Small intestine (tissue), 7 donors: ENCODE results near the gene TGM2. TPM values are rescaled to one million over a fixed set of nuclear protein-coding genes. Genes with fewer than 3 reads are reported as not detected.

Experiments used
- DNase-seq, 2 donors: peaks; one replicate each; pipeline versions ENCODE4 v3.0.0 to v3.0.0-alpha.2; 2013
- FAIRE-seq: peaks from 2 replicates; lab custom pipeline; 2012; peaks lifted over from hg19 to GRCh38; lab: Jason Lieb, UNC
- H3K27ac ChIP-seq, 3 donors: one replicate each; pipeline ENCODE4 v1.5.1; 2013; ENCODE audit warnings: low read length in 2 of 3, mild to moderate bottlenecking in 2 of 3, control low read depth in 1 of 3, inconsistent platforms in 1 of 3, low read depth in 1 of 3, moderate library complexity in 1 of 3
- H3K27me3 ChIP-seq, 3 donors: one replicate each; pipeline ENCODE4 v1.6.1; 2013; ENCODE audit warnings: low read length in 3 of 3, inconsistent platforms in 1 of 3; ENCODE audit not compliant: control insufficient read depth in 3 of 3, insufficient read depth in 3 of 3
- H3K36me3 ChIP-seq, 3 donors: one replicate each; pipeline ENCODE4 v1.6.1; 2013; ENCODE audit warnings: low read length in 3 of 3, inconsistent platforms in 1 of 3, low read depth in 1 of 3, mild to moderate bottlenecking in 1 of 3, moderate library complexity in 1 of 3; ENCODE audit not compliant: control insufficient read depth in 3 of 3, insufficient read depth in 2 of 3
- H3K4me1 ChIP-seq, 3 donors: one replicate each; pipeline ENCODE4 v1.6.1; 2013; ENCODE audit warnings: low read length in 2 of 3, inconsistent platforms in 1 of 3, low read depth in 1 of 3, mild to moderate bottlenecking in 1 of 3, moderate library complexity in 1 of 3; ENCODE audit not compliant: control insufficient read depth in 3 of 3, insufficient read depth in 2 of 3
- H3K4me3 ChIP-seq, 3 donors: one replicate each; pipeline ENCODE4 v1.5.1; 2013; ENCODE audit warnings: low read length in 3 of 3, control low read depth in 1 of 3, inconsistent platforms in 1 of 3, low read depth in 1 of 3, mild to moderate bottlenecking in 1 of 3, moderate library complexity in 1 of 3
- H3K9me3 ChIP-seq, 2 donors: one replicate each; pipeline ENCODE4 v1.6.1; 2013; ENCODE audit warnings: low read depth in 1 of 2, low read length in 1 of 2; ENCODE audit not compliant: control insufficient read depth in 2 of 2, insufficient read depth in 1 of 2
- WGBS, 3 donors: extraction: QIAGEN DNeasy Blood & Tissue Kit; methylation state at CpG; one replicate each; pipeline ENCODE4 v1.1.7; 2013; 5-methylcytosine and 5-hydroxymethylcytosine counted together
- polyA plus RNA-seq, 4 donors: library from polyadenylated mRNA; stranded (reverse) in 3 of 4; unstranded in 1 of 4; fragments of 200-250 nt in 3 of 4; fragments of 120-200 nt in 1 of 4; gene quantifications; one replicate each; pipeline versions ENCODE4 v1.2.1 to v1.2.3, GENCODE V29; 2013
- donor health status: healthy with polysubstance abuse.
- donor health status: control.
- donor health status: control.
- donor health status: Bipolar disorder and iron deficiency.
- donor health status: healthy.

The TGM2 gene
- polyA plus RNA-seq, 4 donors = 19.7 to 332 (median 59.1) TPM

- FAIRE-seq = no peak
- H3K27me3 ChIP-seq = no peaks in the 10 kb centered on the region
- H3K9me3 ChIP-seq = no peaks in the 10 kb centered on the region
- WGBS, 3 donors = 90 to 93% (median 91%) methylated on average over 15 of the region's 15 CpGs
- no peak for DNase-seq
- peaks cover 0 to 68% (median 0%) of the 10 kb centered on the region in 3 donors for H3K36me3 ChIP-seq
- no peak overlapping the region for H3K27ac ChIP-seq
- H3K4me3 ChIP-seq = no peak overlapping the region
- peaks cover 0 to 17% (median 11%) of the 10 kb centered on the region in 3 donors for H3K4me1 ChIP-seq
These were observed 35.0 kb downstream of the TGM2 start for GRCh38 chr20:38129893-38130609.

DNA sequence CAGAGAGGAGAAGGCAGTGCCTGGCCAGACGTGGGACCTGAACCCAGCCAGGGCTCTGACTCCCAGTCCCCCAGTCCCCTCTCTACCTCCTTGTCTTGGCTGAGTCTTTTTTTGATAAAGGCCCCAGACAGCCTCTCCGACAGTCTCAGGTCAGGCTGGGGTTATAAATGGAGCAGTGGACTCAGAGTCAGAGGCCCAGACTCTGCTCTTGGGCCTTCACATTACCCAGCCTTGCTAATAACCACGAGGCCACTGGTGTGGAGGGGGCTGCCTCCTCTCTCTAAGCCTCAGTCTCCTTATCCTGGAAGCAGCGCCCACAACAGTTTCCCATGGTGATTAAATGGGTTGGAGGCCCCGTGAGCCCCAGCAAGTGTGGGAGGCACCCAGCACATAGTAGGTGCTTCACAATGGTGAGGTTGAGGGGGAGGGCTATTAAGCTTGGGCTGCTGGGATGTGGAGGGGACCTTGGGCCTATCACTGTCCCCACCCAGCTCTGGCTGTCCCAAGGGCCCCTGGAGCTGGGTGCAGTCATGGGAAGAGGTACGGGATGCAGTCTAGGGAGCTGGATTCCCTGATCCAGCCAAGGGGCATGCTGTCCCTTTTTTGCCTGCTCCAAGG is 35.7 kb downstream of the TGM2 start:
- no peak for DNase-seq
- no peak overlapping the region for H3K27ac ChIP-seq

GRCh38 chr20:38128691-38129090 is 36.4 kb downstream of the TGM2 start:
- Histone ChIP-seq H3K27ac (no peak overlapping the region), H3K4me1 (peaks cover 0 to 17% (median 6%) of the 10 kb centered on the region in 3 donors), H3K9me3 (no peaks in the 10 kb centered on the region), H3K36me3 (peaks cover 0 to 54% (median 0%) of the 10 kb centered on the region in 3 donors), H3K4me3 (no peak overlapping the region), H3K27me3 (no peaks in the 10 kb centered on the region)
- FAIRE-seq = no peak
- 89 to 97% (median 93%) methylated on average over 2 of the region's 2 CpGs for WGBS, 3 donors
- no peak for DNase-seq

More for the DNA sequence above, 35.7 kb downstream of the TGM2 start:
- WGBS, 3 donors = 88 to 93% (median 89%) methylated on average over 6 of the region's 6 CpGs
- Histone ChIP-seq H3K27me3 (no peaks in the 10 kb centered on the region), H3K4me1 (peaks cover 0 to 17% (median 6%) of the 10 kb centered on the region in 3 donors), H3K4me3 (no peak overlapping the region), H3K36me3 (peaks cover 0 to 61% (median 0%) of the 10 kb centered on the region in 3 donors), H3K9me3 (no peaks in the 10 kb centered on the region)
- no peak for FAIRE-seq

GRCh38 chr20:38127920-38128528 is 37.0 kb downstream of the TGM2 start:
- H3K4me1 ChIP-seq = peaks cover 0 to 21% (median 10%) of the 10 kb centered on the region in 3 donors
- H3K9me3 ChIP-seq = no peaks in the 10 kb centered on the region
- FAIRE-seq (no peak), DNase-seq (no peak)
- 85 to 91% (median 88%) methylated on average over 9 of the region's 9 CpGs for WGBS, 3 donors
- H3K27me3 ChIP-seq = no peaks in the 10 kb centered on the region
- H3K36me3 ChIP-seq = peaks cover 0 to 48% (median 0%) of the 10 kb centered on the region in 3 donors
- no peak overlapping the region for H3K4me3 ChIP-seq
- H3K27ac ChIP-seq = no peak overlapping the region

GRCh38 chr20:38126932-38127621 is 38.0 kb downstream of the TGM2 start:
- Histone ChIP-seq H3K36me3 (peaks cover 0 to 39% (median 0%) of the 10 kb centered on the region in 3 donors), H3K9me3 (no peaks in the 10 kb centered on the region), H3K27me3 (no peaks in the 10 kb centered on the region), H3K27ac (peak overlapping the region in 2 of 3 donors; percentile 57 to 88), H3K4me1 (peaks cover 0 to 22% (median 12%) of the 10 kb centered on the region in 3 donors), H3K4me3 (no peak overlapping the region)
- DNase-seq = peak in 1 of 2 donors; percentile 79
- WGBS, 3 donors = 33 to 42% (median 40%) methylated on average over 12 of the region's 12 CpGs
- FAIRE-seq = no peak

GRCh38 chr20:38126146-38126921 is 38.7 kb downstream of the TGM2 start:
- H3K9me3 ChIP-seq = no peaks in the 10 kb centered on the region
- peaks cover 0 to 22% (median 12%) of the 10 kb centered on the region in 3 donors for H3K4me1 ChIP-seq
- 74 to 81% (median 74%) methylated on average over 7 of the region's 7 CpGs for WGBS, 3 donors
- peak overlapping the region in 2 of 3 donors; percentile 57 to 88 for H3K27ac ChIP-seq
- no peaks in the 10 kb centered on the region for H3K27me3 ChIP-seq
- FAIRE-seq (no peak), DNase-seq (no peak)
- no peak overlapping the region for H3K4me3 ChIP-seq
- peaks cover 0 to 31% (median 0%) of the 10 kb centered on the region in 3 donors for H3K36me3 ChIP-seq

GRCh38 chr20:38125157-38126056 is 39.7 kb downstream of the TGM2 start:
- peak overlapping the region in 1 of 3 donors; percentile 88 for H3K27ac ChIP-seq
- no peak for FAIRE-seq

More at GRCh38 chr20:38125157-38126056, 39.7 kb downstream of the TGM2 start:
- H3K36me3 ChIP-seq = peaks cover 0 to 23% (median 0%) of the 10 kb centered on the region in 3 donors
- DNase-seq = peak in 1 of 2 donors; percentile 58
- no peaks in the 10 kb centered on the region for H3K27me3 ChIP-seq
- no peaks in the 10 kb centered on the region for H3K9me3 ChIP-seq
- H3K4me1 ChIP-seq = peaks cover 0 to 22% (median 12%) of the 10 kb centered on the region in 3 donors
- H3K4me3 ChIP-seq = no peak overlapping the region
- WGBS, 3 donors = 47 to 57% (median 50%) methylated on average over 18 of the region's 18 CpGs
